ENCODE data around the gene SEMA3C.

SEMA3C gene

DNA sequence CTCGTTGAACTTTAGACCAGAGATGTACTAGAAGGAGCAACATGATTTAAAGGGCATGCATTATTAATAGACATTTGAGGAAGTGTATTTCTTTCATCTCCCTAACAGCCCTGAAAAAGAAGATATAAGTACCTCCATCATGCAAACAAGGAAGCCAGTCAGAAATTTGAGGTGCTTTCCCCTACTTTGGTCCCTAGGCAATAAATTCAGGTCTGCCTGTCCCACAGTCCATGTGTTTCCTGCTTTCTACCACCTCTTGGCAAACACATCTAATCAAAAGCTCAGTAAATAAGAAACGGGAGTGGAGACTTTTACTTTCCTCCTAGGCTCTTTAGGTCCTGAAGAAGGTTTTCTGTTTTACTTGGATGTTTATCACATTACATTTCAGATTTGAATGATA is 5.2 kb upstream of the SEMA3C start:
- no peak for DNase-seq

DNA sequence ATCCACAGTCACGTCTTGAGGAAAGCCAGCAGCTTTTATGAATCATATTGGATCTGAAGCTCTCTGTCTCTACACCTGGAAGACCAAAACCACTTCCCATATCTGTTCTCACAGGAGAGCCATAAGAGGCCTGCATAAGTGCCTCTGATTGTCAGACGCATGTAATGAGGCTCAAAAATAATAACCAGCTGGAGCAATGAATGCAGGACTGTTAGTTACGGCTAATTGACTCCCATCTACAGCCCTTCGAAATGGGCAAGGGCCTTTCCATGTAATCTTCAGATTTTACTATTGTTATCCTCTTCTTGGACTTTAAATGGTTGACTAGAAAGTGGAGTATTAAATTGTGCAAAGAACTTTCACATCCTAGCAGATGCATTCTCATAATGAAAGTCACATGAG is 4.4 kb upstream of the SEMA3C start:
- no peak for DNase-seq

DNA sequence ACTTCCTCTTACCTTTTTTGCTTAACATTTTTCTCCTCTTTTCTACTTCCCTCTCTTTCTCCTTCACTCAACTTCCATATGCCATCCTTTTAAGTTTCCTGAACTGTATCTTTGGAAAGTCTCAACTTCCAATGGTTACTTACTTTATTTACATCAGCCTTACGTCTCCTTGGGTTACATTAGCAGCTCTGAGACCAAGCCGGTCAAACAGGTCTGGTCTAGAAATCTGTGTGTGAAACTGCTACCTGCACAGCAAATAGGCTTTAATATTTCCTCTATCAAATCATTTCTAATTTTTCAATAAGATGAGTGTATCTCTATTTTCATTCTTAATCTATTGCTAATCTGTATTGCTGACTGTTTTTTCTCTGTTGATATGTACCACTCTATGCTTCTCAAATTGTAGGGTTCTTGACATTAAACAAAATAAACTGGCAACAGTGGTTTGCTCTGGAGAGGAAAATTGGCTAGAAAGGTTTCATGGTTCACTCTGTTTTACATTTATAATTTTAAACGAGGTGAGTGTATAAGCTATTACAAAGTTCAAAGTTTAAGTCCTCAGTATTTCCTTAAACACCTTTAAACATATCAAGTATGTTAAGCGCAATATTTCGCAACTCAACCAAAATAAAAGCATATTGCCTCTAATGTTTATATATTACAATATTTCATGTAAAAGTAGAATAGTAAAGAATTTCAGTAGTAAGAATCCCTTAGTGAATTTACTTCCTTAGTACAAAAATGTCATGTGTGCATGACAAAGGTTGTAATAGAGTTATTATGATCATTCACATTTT is 3.6 kb upstream of the SEMA3C start:
- DNase-seq: no peak

DNA sequence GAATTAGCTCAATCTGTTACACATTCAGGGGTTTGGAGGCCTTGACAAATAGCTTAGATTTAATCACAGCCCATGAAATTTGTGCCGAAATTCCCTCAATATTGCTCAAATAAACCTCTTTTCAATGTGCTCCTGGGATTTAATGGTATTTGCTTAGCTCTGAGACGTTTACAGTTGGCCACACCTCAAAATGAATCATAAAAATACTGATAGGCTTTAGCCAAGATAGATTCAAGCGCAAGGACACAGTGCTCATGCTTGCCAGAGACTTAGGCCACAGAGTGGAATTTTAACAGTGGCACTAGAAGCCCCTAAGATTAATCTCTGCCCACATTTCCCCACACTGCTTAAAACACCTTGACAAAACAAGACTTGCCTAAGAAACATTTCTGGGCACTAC is 2.3 kb upstream of the SEMA3C start:
- DNase-seq: no peak

DNA sequence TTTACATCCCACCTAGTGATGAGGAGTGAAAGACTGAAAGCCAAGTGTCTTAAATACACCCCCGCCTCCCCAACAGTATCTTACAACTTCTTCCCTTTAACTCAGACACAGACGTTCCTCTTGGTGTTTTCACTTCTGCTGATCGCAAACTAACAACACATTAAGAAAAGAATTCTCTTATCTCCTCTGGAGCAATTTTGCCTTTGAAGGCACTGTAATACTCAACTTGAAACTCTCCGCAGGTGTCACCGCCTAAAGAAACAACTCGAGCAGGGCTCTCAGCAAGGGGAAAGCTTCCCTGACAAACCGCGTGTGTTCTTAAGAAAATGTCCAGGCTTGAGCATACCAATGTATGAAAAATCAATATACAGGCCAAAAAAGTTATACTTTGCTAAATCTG is 452 bp downstream of the SEMA3C start:
- DNase-seq: no peak

DNA sequence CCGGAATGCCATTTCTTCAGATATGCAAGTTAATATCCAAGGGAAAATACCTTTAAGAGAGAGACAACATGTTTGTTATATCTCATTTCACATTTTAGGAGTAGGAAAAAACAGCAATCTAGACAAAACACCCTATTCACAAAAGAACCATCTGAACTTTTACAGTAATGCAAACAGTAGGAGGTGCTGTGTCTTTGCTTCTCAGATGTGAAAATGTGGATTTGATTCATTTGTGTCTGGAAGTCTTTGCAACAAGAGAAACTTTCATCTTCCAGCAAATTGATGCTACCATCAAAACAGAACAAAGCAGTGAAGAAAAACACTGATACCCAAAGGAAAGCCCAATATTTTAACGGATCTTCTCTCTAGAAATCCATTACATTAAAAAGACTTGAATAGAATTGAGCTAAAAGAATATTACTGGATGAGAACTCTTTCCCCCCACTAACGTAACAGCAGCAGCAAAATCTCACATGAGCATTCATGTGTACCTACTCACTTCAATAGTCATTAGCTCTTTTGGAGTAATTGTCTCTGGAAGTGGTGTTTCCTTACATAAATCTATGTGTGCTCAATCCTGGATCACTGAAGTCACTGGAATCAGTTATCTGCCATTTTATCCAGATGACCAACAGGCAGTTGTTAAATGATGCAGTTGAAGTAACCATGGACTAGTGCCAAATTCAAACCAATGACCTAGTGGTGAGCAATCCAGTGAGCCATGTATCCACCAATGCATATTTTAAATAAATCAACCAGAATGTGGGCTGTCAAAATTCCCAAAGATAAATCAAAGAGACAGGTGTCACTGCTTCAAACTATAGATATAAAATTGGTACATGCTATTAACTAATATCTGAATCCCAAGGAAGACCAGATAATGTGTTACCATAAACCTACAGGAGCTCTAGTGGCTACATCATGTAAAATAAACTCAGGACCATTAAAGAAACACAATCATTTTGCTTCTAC is 1.8 kb downstream of the SEMA3C start:
- no peak for DNase-seq

DNA sequence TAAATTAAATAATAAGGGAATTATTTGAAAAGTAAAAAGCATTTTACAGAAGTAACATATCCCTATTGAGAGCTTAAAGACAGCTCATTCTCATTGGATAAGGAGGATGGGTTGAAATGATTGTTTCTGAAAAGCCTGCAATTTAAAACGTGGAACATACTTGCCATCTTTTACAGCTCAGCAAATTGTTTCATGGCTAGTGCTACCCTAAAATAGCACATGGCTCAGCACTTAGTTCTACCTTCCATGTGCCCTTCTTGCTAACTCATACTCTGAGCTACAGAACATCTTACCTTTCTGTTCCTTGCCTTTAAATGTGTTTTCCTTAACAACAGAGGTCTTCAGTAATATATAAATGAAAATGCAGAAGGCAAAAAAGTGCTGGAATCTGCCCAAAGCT is 8.6 kb downstream of the SEMA3C start:
- DNase-seq: no peak

DNA sequence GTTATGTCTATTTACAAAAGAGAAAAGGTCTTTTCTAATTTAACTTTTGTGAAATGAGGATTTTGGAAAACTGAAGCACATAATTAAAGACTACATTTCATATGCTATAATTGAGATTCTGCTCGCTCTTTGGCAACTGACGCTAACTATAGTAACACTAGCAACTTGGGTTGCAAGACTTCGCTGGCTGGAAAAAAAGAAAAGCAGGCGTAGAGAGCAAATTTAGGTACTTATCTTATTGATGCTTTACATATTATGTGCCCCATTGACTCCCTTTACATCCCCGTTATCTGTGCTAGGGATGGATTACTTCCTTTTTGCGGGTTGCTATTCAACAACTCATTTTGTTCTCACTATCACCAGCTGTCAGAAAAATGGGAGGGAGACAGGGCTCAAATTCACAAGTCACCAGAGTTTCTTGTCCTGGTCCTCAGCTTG is 10.5 kb downstream of the SEMA3C start:
- no peak for DNase-seq

DNA sequence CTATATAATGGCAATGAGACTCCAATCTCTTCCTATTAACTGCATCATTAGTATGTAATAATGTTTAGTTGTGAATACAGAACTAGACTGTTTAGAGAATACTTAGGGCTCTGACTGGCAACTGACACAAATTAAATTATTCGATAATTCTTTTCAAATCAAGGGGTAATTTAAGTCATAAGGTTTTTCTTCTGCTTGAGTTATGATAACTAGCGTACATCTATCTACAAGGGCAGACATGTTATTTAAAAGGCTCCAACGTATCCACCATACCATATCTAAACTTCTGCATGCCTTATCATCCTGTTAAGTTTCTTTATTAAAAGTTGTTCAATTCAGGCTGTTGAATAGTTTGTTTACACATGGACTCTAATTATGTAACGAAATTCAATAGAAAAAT is 11.2 kb downstream of the SEMA3C start:
- DNase-seq: no peak

DNA sequence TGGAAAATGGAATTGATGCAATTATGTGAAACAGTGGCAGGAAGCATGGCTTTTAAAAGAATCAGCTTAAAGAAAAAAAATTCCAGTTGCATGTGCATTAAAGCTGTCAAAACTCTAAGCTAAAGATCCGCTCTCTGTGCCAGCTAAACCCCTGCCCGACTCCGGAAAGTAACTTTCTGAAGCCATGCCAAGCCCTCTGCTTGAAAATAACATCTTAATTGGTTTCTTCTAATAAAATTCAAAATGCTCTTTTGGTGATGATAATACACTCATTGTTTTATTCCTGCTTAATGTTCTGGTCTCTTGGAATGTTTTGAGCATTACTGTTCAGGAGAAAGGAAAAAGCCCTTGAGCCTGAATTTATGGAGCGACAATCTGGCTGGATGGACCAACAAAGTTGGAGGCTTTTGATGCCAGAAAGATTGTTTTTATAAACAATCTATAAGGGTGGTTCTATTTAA is 11.7 kb downstream of the SEMA3C start:
- no peak for DNase-seq

DNA sequence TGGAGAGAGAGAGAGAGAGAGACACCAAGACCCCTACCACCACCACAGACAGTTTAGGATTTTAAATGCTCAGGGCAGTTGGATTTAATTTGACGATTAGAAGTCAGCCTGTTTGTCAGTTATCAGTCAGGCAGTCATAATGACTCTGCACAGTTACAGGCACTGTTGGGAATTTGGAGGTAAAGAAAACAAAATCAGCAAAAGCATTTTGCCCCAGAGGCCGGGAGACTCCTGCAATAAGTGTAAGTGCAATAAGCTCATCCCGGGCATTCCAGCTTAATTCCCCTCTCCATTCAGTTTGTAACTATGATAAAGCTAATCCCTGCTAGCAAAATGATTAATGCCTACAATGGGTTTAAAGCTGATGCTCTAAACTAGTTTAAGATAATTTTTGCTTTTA is 13.5 kb downstream of the SEMA3C start:
- no peak for DNase-seq

DNA sequence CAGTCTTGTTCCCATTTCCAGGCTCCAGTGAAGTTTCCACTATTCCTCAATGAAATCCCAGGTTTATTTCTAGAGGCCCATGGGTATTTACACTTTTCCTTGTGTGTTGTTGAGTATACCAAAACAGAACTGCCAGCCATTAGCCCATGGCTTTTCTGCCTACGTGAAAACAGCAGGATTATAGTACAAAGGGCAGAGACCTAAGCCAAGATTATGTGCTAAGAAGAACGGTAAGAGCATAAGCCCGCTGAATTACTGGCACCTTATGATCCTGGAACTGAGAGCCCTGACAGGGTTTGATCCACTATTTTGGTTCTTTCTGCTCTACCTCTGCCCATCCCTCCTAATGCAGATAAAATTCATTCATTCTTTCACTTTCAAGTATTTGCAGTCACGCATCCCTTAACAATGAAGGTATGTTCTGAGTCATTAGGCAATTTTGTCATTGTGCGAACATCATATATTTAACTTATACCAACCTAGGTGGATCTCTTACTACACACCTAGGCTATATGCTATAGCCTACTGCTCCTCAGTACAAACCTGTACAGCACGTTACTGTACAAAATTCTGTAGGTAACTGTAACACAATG is 16.0 kb downstream of the SEMA3C start:
- DNase-seq: no peak

DNA sequence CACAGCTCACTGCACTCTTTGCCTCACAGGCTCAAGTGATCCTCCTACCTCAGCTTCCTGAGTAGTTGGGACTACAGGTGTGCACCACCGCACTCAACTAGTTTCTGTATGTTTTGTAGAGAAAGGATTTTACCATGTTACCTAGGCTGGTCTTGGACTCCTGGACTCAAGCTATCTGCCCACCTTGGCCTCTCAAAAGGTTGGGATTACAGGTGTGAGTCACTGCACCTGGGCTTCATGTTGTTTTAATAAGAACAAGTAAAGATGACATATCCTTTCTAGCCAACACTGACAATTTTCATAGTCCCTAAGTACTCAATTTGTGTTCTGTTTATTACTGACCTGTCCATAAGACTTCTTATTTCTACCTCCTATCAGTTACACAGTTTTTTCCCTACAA is 16.8 kb downstream of the SEMA3C start:
- no peak for DNase-seq

DNA sequence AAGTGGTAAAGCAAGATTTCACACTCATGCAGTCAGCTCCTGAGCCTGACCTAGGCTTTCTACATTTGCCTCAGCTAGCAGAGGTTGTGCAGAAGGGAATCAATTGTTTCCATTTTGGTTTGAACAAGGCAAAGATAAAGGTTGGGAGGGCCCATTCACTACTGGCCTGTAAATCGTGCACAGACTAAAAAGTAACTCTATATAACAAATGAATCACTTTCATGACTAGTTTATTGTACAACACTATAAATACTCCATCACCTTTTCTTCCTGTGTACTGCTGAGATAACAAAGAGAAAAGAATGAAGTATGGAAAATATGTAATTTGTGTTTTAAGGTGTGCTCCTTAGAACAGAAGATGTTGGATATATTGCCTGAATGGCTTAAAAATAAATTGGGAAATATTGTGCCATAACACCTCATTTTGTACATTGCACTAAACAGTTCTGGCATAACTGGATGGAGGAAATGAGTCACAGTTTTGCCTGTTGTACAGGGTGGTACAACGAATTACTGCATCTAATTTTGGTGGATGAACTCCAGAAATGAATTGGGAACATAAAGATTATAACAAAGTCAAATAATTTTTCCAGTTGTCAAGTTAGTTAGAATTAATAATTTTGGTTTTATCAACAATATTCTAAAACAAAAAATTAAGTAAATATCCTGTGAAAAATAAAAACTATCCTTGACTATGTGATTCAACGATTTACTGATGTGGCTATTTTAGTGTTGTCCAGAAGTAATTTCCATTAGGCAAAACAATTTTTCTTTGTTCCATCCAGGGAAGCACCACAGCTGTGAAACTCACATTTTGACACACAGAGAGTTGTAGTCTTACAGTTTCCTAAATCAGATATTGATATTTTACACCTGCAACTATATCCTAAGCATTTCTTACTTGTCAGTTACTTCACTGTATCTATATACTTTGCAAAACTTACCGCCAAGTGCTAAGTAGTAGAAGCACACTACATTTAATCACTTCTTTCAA is 18.0 kb downstream of the SEMA3C start:
- DNase-seq: no peak

DNA sequence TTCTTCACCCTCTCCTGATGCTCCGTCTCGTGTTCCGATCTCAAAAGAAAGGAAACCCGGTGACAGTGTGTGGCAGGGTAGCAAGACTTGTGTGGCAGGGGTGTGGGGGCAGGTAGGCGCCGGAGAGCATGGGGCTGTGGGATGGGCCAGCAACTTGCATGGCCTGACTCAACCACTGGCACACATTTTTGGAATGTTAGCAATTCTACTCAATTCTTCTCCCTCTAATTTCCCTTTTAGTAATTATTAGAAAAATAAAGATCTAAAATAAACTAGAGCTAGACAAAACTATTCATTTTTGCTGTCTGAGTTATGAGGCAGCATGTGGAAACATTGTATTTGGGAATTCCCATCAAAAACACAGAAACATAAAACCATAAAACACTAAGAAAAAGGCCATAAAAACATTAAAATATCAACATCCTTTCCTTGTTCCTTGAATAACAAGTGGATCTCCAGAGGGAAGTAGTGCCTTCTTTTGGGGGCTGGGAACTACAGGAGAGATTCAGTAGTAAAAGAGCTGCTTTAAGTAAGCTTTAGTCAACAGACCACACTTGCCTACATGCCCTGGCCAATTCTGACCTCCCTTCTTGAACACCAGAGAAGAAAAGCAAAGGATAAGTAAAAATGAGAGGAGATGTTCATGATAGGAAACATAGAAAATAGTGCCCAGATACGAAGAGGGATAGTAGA is 21.8 kb downstream of the SEMA3C start:
- DNase-seq: no peak

DNA sequence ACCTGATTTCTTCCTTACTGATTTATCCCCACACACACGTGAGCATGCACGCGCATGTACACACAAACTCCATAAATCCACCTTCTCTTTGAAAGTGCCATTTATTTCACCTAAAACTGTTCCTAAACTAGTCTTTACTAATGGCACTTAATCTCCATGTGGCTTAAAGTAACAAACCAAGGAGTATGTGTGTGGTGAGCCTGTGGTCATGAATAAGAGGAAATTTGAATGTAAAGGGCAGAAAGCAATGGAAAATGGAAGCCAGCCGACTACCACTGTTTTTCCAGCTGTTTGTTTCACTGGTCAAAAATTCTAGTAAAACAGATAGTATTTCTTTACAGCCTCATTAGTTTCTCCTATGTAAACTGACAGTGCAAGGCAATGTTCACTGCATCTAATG is 23.8 kb downstream of the SEMA3C start:
- no peak for DNase-seq

DNA sequence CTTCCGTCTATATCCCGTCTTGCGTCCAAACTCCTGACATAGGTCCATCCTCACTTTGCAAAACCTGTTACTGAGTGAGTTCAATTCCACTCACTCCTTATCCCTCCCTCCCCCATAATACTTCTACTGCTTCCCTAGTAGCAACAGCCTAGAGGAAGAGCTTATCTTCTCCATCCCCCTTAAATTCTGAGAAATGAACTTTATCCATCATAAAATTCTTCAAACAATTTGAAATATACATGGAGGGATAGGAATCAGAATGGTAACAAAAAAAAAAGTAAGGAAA is 27.6 kb downstream of the SEMA3C start:
- DNase-seq: no peak

DNA sequence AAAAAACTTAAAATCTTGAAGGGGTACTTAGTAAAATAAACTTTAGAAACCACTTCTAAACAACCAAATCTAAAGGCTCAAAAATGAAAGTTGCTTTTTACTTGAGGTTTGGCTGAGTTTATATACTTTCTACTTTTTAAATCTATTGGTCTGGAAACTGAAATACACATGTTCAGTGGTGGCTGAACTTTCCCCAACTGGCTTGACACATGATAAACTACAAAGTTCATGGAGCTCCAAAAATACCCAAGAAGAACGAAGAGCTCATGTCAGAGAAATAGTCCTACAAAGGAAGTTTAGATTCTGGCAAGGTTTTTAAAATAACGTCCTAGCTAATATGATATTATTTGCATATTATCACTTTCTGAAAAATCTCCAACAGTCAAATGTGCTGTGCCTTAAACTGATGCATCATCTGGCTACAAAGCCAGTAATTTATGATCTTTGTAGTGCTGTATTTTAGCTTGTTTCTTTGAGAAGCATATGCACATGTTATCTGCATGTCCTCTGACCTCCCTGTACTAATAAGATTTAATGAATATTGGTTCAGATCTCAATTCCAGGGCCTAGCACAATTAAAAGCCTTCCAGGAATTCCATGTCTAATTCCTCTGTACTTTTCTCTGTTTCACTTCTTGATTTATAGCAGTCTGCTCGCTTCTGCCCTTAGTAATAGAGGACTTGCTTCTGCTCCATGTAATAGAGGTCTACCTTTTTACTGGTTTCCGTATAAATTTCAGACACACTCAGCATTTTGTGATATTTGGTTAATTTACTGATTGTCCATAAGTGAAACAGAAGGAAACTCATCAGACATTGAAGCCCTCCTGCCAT is 28.2 kb downstream of the SEMA3C start:
- no peak for DNase-seq

DNA sequence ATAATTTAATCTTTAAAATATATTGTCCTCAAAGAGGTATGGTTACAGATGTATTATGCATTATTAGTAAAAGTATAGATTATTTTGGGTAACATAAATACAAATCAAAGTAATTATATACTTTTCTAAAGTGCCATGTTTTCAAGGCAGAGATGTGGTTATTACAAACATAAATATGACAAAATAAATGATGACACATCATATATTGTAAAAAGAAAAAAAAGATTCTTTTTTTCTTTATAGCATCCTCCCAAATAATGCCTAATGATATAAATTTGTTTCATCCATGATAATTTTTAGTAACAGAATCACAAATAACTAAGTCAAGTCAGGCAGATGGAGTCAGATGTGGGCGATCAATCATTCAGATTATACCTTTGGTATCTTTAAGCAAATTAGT is 29.3 kb downstream of the SEMA3C start:
- no peak for DNase-seq

DNA sequence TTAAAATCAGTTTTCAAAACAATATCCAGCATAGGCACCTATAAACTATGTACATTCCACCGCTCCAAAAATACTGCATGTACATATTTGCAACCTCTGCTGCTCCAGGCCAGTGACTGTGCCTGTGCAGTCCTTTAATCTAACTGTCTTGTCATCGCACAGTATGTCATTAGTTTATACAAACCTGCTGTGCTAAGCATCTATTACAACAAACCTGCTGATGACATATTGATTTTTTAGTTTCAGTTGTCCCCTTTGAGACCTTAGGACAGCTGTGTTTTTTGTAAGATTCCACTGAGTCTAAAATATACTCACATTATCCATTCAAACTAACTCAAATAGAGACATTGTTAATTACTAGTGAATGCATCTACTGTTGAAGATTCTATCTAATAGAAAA is 33.1 kb downstream of the SEMA3C start:
- no peak for DNase-seq
